HepG2 (cell line): ENCODE data around the gene MADCAM1. TPM values are rescaled to one million over a fixed set of nuclear protein-coding genes. Genes with fewer than 3 reads are reported as not detected.

Experiments
- DBP ChIP-seq: sonication (generic); formaldehyde crosslinking; IDR thresholded peaks from 2 replicates; pipeline ENCODE4 v1.4.0; 2020; ENCODE audit warnings: missing genetic modification reagents; ENCODE audit errors: not compliant biosample characterization
- FOXO4 ChIP-seq: sonication (generic); formaldehyde crosslinking; conservative IDR thresholded peaks from 2 replicates; pipeline ENCODE4 v1.8.1; 2023; ENCODE audit warnings: missing genetic modification reagents
- JUNB ChIP-seq: sonication (generic); formaldehyde crosslinking; IDR thresholded peaks from 2 replicates; pipeline ENCODE4 v1.8.0; 2022; ENCODE audit warnings: missing genetic modification reagents, mild to moderate bottlenecking, borderline replicate concordance
- KMT2B ChIP-seq: IDR thresholded peaks from 2 replicates; pipeline ENCODE4 v1.6.1; 2016; ENCODE audit warnings: missing genetic modification reagents, missing compliant biosample characterization
- MLLT10 ChIP-seq: sonication (generic); formaldehyde crosslinking; IDR thresholded peaks from 2 replicates; pipeline ENCODE4 v1.4.0; 2020; ENCODE audit warnings: missing genetic modification reagents
- NCOR1 ChIP-seq: fragments of 200-600 bp; sonication (generic); IDR thresholded peaks from 2 replicates; pipeline ENCODE4 v1.7.0; 2017; ENCODE audit warnings: antibody characterized with exemption, low read length, borderline replicate concordance
- NR0B2 ChIP-seq: sonication (generic); formaldehyde crosslinking; IDR thresholded peaks from 2 replicates; pipeline ENCODE4 v1.4.0; 2020; ENCODE audit warnings: mild to moderate bottlenecking, missing genetic modification reagents
- PBX2 ChIP-seq: IDR thresholded peaks from 2 replicates; pipeline ENCODE4 v1.6.1; 2016; ENCODE audit warnings: control low read depth
- PCBP2 ChIP-seq: fragments of 200-400 bp; formaldehyde crosslinking; optimal IDR thresholded peaks from 2 replicates; pipeline ENCODE3; 2018; ENCODE audit warnings: low read length, low read depth; ENCODE audit not compliant: poor library complexity, severe bottlenecking
- PHF20 ChIP-seq: sonication (generic); formaldehyde crosslinking; IDR thresholded peaks from 2 replicates; pipeline ENCODE4 v1.5.0; 2020; ENCODE audit warnings: mild to moderate bottlenecking, missing genetic modification reagents
- RFX3 ChIP-seq: IDR thresholded peaks from 2 replicates; pipeline ENCODE4 v1.6.1; 2016; ENCODE audit warnings: missing biosample characterization, missing genetic modification reagents
- SAFB2 ChIP-seq: sonication (generic); formaldehyde crosslinking; IDR thresholded peaks from 2 replicates; pipeline ENCODE4 v1.5.1; 2020; ENCODE audit warnings: missing genetic modification reagents, low read depth, mild to moderate bottlenecking, borderline replicate concordance
- SRSF9 ChIP-seq: fragments of 200-400 bp; formaldehyde crosslinking; IDR thresholded peaks from 2 replicates; pipeline ENCODE4 v1.6.1; 2018; ENCODE audit warnings: borderline replicate concordance, mild to moderate bottlenecking, low read depth, low read length; ENCODE audit not compliant: insufficient read depth, poor library complexity, severe bottlenecking
- TAF15 ChIP-seq: fragments of 200-400 bp; formaldehyde crosslinking; IDR thresholded peaks from one replicate; pipeline ENCODE4 v1.6.1; 2018; ENCODE audit warnings: mild to moderate bottlenecking, low read depth, low read length; ENCODE audit not compliant: poor library complexity, severe bottlenecking
- TCF7L2 ChIP-seq: IDR thresholded peaks from 2 replicates; pipeline ENCODE4 v1.6.1; 2011; ENCODE audit warnings: mild to moderate bottlenecking, low read depth, low read length, moderate library complexity
- ZBTB26 ChIP-seq: IDR thresholded peaks from 2 replicates; pipeline ENCODE4 v1.6.1; 2016; ENCODE audit warnings: missing compliant biosample characterization, missing genetic modification reagents, borderline replicate concordance
- ZFX ChIP-seq: sonication (generic); formaldehyde crosslinking; IDR thresholded peaks from 2 replicates; pipeline ENCODE4 v1.4.0; 2020; ENCODE audit warnings: mild to moderate bottlenecking, low read depth, missing genetic modification reagents, moderate library complexity
- ZNF143 ChIP-seq: sonication (generic); formaldehyde crosslinking; IDR thresholded peaks from 2 replicates; pipeline ENCODE4 v1.4.0; 2020; ENCODE audit warnings: missing genetic modification reagents
- ZNF629 ChIP-seq: sonication (generic); formaldehyde crosslinking; conservative IDR thresholded peaks from 2 replicates; pipeline ENCODE4 v1.5.0; 2020; ENCODE audit warnings: missing genetic modification reagents
- ZNF713 ChIP-seq: sonication (generic); formaldehyde crosslinking; IDR thresholded peaks from 2 replicates; pipeline ENCODE4 v1.4.0; 2020; ENCODE audit warnings: mild to moderate bottlenecking, missing genetic modification reagents
- ZNF737 ChIP-seq: sonication (generic); formaldehyde crosslinking; IDR thresholded peaks from 2 replicates; pipeline ENCODE4 v1.5.0; 2020; ENCODE audit warnings: missing genetic modification reagents, mild to moderate bottlenecking, borderline replicate concordance
- ZNF775 ChIP-seq: sonication (generic); formaldehyde crosslinking; IDR thresholded peaks from 2 replicates; pipeline ENCODE4 v1.4.0; 2020; ENCODE audit warnings: missing genetic modification reagents, mild to moderate bottlenecking, moderate library complexity, borderline replicate concordance
- ZNF788 ChIP-seq: sonication (generic); formaldehyde crosslinking; IDR thresholded peaks from 2 replicates; pipeline ENCODE4 v1.5.0; 2020; ENCODE audit warnings: mild to moderate bottlenecking, missing genetic modification reagents, borderline replicate concordance
- polyA plus RNA-seq, 8 experiments: library from polyadenylated mRNA; depleted of rRNA in 3 of 8; stranded (reverse) in 7 of 8; unstranded in 1 of 8; fragments of >200 nt; fragmentation: Illumina TruSeq in 4 of 8; extraction: Trizol in 4 of 8; gene quantifications; 2 replicates each; pipeline versions ENCODE4 v1.2.1 to v1.2.3, GENCODE V29; 2011 to 2016; ENCODE audit warnings: low read depth in 4 of 8, missing spikeins in 1 of 8, mixed read lengths in 1 of 8; ENCODE audit not compliant: insufficient read depth in 1 of 8
- total RNA-seq, 5 experiments: library from RNA; depleted of rRNA; stranded (reverse); fragments of >200 nt; fragmentation: Illumina TruSeq; extraction: Trizol; gene quantifications; 2 replicates each; pipeline ENCODE4 v1.2.3, GENCODE V29; 2016; ENCODE audit warnings: low read depth in 1 of 5

The MADCAM1 gene
- total and polyA plus RNA-seq, 2 of the 13 experiments (the other 11 are each of a cell fraction or from before 2014, with no cell fraction given) = 0.29 to 0.33 TPM

GRCh38 chr19:488505-489417, 7.5 kb upstream of the MADCAM1 start (continued):
- no peak; the same call in 1 of the 2 replicates for TF ChIP-seq ZFX (CRISPR knock-in tag)
- TF ChIP-seq ZBTB26 (CRISPR knock-in tag) = no peak
- TF ChIP-seq FOXO4 (CRISPR knock-in tag) = no peak
- TF ChIP-seq TCF7L2 = no peak
- TF ChIP-seq PHF20 = peak; percentile 80
- TF ChIP-seq ZNF775 = no peak
- 0 out of 2 replicates have a peak, but pooled peaks have one; percentile 38 for TF ChIP-seq ZNF629 (CRISPR knock-in tag)
- TF ChIP-seq KMT2B (CRISPR knock-in tag) = no peak
- no peak for TF ChIP-seq MLLT10 (CRISPR knock-in tag)
- TF ChIP-seq ZNF788 (CRISPR knock-in tag) = no peak; the same call in 1 of the 2 replicates
- TF ChIP-seq ZNF737 (CRISPR knock-in tag) = no peak
- TF ChIP-seq SRSF9 = no peak
- peak; percentile 94 for TF ChIP-seq ZNF143 (CRISPR knock-in tag)
- TF ChIP-seq NCOR1 = 0 out of 2 replicates have a peak, but pooled peaks have one; percentile 14
- TF ChIP-seq SAFB2 (CRISPR knock-in tag) = peak; percentile 77
- no peak for TF ChIP-seq PCBP2
- TF ChIP-seq NR0B2 (CRISPR knock-in tag) = 0 out of 2 replicates have a peak, but pooled peaks have one; percentile 13
- TF ChIP-seq DBP (CRISPR knock-in tag) = no peak
- no peak for TF ChIP-seq JUNB (CRISPR knock-in tag)
- TF ChIP-seq ZNF713 (CRISPR knock-in tag) = no peak
- no peak for TF ChIP-seq PBX2 (CRISPR knock-in tag)
- TF ChIP-seq RFX3 (CRISPR knock-in tag) = no peak
- TF ChIP-seq TAF15 = peak; percentile 25
